SU-DHL-6 (cell line): ENCODE measurements around the gene ATP5F1D.

Experiments
- EZH2phosphoT487 ChIP-seq: fragments of 200-600 bp; sonication (generic), shearing (Covaris generic); conservative IDR thresholded peaks from 2 replicates; pipeline ENCODE4 v1.6.1; 2018; ENCODE audit warnings: mild to moderate bottlenecking, antibody characterized with exemption, low read length, moderate library complexity, mixed read lengths
- TF ChIP-seq, protein P1 (sequence below): fragments of 200-600 bp; sonication (generic); IDR thresholded peaks from one replicate; pipeline ENCODE4 v1.5.1; 2017; ENCODE audit warnings: antibody characterized with exemption, mild to moderate bottlenecking, low read length, moderate library complexity; ENCODE audit not compliant: insufficient read depth, poor library complexity, severe bottlenecking

DNA sequence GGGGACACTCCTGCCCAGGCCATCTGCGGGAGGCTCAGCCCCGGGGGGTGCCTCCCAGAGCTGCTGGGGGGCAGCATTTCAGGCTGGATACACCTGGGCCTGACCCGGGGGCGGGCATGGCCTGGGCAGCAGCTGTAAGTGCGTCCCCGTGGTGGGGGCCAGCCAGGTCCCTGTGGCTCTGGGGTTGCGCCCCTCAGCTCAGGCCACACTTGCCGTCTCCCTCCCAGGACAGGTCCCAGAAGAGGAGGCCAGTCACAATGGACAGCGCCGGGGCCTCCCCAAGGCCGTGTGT lies 15.4 kb upstream of the ATP5F1D start:
- TF ChIP-seq, protein P1, sequence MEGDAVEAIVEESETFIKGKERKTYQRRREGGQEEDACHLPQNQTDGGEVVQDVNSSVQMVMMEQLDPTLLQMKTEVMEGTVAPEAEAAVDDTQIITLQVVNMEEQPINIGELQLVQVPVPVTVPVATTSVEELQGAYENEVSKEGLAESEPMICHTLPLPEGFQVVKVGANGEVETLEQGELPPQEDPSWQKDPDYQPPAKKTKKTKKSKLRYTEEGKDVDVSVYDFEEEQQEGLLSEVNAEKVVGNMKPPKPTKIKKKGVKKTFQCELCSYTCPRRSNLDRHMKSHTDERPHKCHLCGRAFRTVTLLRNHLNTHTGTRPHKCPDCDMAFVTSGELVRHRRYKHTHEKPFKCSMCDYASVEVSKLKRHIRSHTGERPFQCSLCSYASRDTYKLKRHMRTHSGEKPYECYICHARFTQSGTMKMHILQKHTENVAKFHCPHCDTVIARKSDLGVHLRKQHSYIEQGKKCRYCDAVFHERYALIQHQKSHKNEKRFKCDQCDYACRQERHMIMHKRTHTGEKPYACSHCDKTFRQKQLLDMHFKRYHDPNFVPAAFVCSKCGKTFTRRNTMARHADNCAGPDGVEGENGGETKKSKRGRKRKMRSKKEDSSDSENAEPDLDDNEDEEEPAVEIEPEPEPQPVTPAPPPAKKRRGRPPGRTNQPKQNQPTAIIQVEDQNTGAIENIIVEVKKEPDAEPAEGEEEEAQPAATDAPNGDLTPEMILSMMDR, result no peak
- TF ChIP-seq EZH2phosphoT487, result no peak
